Astrocyte (in vitro differentiated cells and primary cell): Measurements from ENCODE around the gene GET4. TPM values are rescaled to one million over a fixed set of nuclear protein-coding genes. Genes with fewer than 3 reads are reported as not detected.

Source experiments
- DNase-seq: peaks from one replicate; pipeline ENCODE4 v3.0.0-alpha.2; 2010; ENCODE audit warnings: low read depth
- FAIRE-seq: peaks from 2 replicates; lab custom pipeline; 2011; peaks lifted over from hg19 to GRCh38; lab: Jason Lieb, UNC
- H2AFZ ChIP-seq: 2 replicates; pipeline ENCODE4 v1.6.0; 2012; ENCODE audit warnings: low read depth, low read length, inconsistent platforms
- H3K27ac ChIP-seq: 2 replicates; pipeline ENCODE4 v1.5.1; 2011; ENCODE audit warnings: low read depth, low read length, inconsistent platforms
- H3K27me3 ChIP-seq: 2 replicates; pipeline ENCODE4 v1.6.0; 2011; ENCODE audit warnings: low read length, inconsistent platforms; ENCODE audit not compliant: insufficient read depth
- H3K36me3 ChIP-seq: 2 replicates; pipeline ENCODE4 v1.5.1; 2011; ENCODE audit warnings: low read length, inconsistent platforms; ENCODE audit not compliant: insufficient read depth
- H3K4me1 ChIP-seq: 2 replicates; pipeline ENCODE4 v1.5.1; 2011; ENCODE audit warnings: low read length, inconsistent platforms; ENCODE audit not compliant: insufficient read depth
- H3K4me2 ChIP-seq: 2 replicates; pipeline ENCODE4 v1.6.0; 2012; ENCODE audit warnings: low read length, inconsistent platforms
- H3K4me3 ChIP-seq: 2 replicates; pipeline ENCODE4 v1.5.1; 2011; ENCODE audit warnings: low read depth, mild to moderate bottlenecking, low read length, inconsistent platforms; ENCODE audit not compliant: insufficient read depth
- H3K79me2 ChIP-seq: 2 replicates; pipeline ENCODE4 v1.6.0; 2012; ENCODE audit warnings: mild to moderate bottlenecking, low read length, inconsistent platforms; ENCODE audit not compliant: insufficient read depth
- H3K9ac ChIP-seq: 2 replicates; pipeline ENCODE4 v1.6.0; 2012; ENCODE audit warnings: mild to moderate bottlenecking, low read length, inconsistent platforms
- H3K9me3 ChIP-seq: 2 replicates; pipeline ENCODE4 v1.5.1; 2012; ENCODE audit warnings: low read depth, mild to moderate bottlenecking, low read length, inconsistent platforms; ENCODE audit not compliant: insufficient read depth
- H4K20me1 ChIP-seq: 2 replicates; pipeline ENCODE4 v1.6.0; 2012; ENCODE audit warnings: low read length, inconsistent platforms; ENCODE audit not compliant: insufficient read depth
- H3K27ac Mint-ChIP-seq: one replicate; pipeline ENCODE4 v1.8.0; 2021; ENCODE audit warnings: mild to moderate bottlenecking, mixed read lengths; ENCODE audit not compliant: unreplicated experiment
- H3K27me3 Mint-ChIP-seq: one replicate; pipeline ENCODE4 v1.8.0; 2021; ENCODE audit warnings: low read depth, mixed read lengths; ENCODE audit not compliant: unreplicated experiment
- H3K36me3 Mint-ChIP-seq: one replicate; pipeline ENCODE4 v1.8.0; 2021; ENCODE audit warnings: low read depth, mixed read lengths; ENCODE audit not compliant: unreplicated experiment
- H3K4me1 Mint-ChIP-seq: one replicate; pipeline ENCODE4 v1.8.0; 2021; ENCODE audit warnings: low read depth, mixed read lengths; ENCODE audit not compliant: unreplicated experiment
- H3K4me3 Mint-ChIP-seq: one replicate; pipeline ENCODE4 v1.8.0; 2021; ENCODE audit warnings: mild to moderate bottlenecking, moderate library complexity, mixed read lengths; ENCODE audit not compliant: unreplicated experiment
- H3K9me3 Mint-ChIP-seq: one replicate; pipeline ENCODE4 v1.8.0; 2021; ENCODE audit warnings: mild to moderate bottlenecking, mixed read lengths; ENCODE audit not compliant: unreplicated experiment
- CTCF ChIP-seq: IDR thresholded peaks from 2 replicates; pipeline ENCODE4 v1.5.1; 2011; ENCODE audit warnings: low read depth, mild to moderate bottlenecking, inconsistent platforms, low read length, moderate library complexity; ENCODE audit not compliant: insufficient read depth
- EZH2 ChIP-seq: IDR thresholded peaks from 2 replicates; pipeline ENCODE4 v1.6.1; 2012; ENCODE audit warnings: mild to moderate bottlenecking, low read length, inconsistent platforms; ENCODE audit not compliant: insufficient read depth
- total RNA-seq: library from RNA; stranded (reverse); gene quantifications from 2 replicates; pipeline ENCODE4 v1.2.1, GENCODE V29; 2021

GET4 gene
- total RNA-seq, 1 donor from 2014 or later: 43.0 TPM

DNA sequence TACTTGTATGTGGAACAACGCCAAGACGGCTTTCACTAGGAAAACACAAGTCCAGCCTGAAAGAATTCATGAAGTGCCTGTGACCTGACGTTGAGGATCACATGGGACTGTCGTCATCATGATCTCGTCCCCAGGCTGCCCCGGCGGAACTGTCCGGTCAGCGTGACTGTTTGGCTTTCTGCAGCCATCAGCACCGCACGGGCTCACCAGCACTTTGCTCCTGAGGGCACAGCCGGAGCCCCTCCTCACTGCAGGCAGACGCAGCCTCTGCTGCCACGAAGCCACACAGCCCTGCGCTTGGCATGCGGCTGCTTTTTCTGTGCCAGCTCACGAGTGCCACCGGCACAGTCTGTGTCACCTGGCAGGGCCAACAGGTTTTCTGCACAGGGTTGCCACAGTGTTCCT lies 9.4 kb upstream of the GET4 start:
- no peaks in the 10 kb centered on the region for H3K4me1 Mint-ChIP-seq
- peaks cover 8% of the 10 kb centered on the region for H4K20me1 ChIP-seq
- peaks cover 25% of the 10 kb centered on the region for H3K36me3 Mint-ChIP-seq
- no peaks in the 10 kb centered on the region for H3K9me3 ChIP-seq
- H3K27me3 ChIP-seq: no peaks in the 10 kb centered on the region
- H3K36me3 ChIP-seq: peaks cover 27% of the 10 kb centered on the region
- FAIRE-seq: no peak
- TF ChIP-seq EZH2 (no peak), CTCF (no peak)
- H3K27ac Mint-ChIP-seq: no peak overlapping the region
- H3K9ac ChIP-seq: peak overlapping the region; percentile 55
- no peaks in the 10 kb centered on the region for H3K27me3 Mint-ChIP-seq
- peaks cover 14% of the 10 kb centered on the region for H3K79me2 ChIP-seq
- peak overlapping the region; percentile 25 for H3K4me2 ChIP-seq
- H3K27ac ChIP-seq: peak overlapping the region; percentile 68
- DNase-seq: peak; percentile 56
- no peaks in the 10 kb centered on the region for H3K9me3 Mint-ChIP-seq
- H3K4me3 ChIP-seq: no peak overlapping the region
- H2AFZ ChIP-seq: no peak overlapping the region
- H3K4me1 ChIP-seq: peaks cover 10% of the 10 kb centered on the region
- no peak overlapping the region for H3K4me3 Mint-ChIP-seq

DNA sequence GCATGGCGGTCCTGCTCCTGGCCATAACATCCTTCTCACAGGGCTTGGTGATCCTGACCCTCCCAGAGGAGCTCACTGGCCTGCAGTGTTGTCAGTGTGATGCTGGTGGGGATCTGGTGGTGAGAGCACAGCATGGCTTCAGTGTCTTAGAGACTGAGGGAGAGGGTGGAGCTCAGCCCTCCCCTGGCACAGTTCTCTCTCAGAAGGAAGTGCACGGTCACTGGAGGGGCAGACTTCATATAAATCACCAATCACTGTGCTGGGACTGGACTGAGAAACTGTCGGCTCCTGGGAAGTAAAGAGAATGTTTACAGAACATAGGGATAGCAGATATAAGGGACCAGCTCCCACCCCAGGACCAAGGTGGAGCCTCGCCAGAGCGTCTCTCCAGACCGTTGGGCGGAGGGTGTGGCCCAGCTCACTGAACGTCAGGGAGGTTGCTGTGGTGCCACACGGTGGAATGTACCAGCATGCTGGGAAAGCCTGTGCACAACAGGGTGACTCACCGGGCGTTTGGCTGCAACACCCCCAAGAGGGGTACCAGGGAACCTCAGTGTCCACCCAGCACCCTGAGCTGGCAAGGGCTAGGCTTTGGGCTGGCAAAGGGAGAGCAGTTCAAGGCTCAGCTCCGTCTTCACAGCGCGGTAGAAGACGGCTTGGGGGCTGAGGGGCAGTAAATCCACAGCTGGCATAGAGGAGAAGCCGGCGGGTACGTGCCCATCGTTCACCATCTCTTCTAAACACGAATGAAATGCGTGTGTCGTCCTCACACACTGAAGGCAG lies 8.8 kb upstream of the GET4 start:
- H3K4me2 ChIP-seq: peak overlapping the region; percentile 25
- H3K36me3 Mint-ChIP-seq: peaks cover 22% of the 10 kb centered on the region

More for the DNA sequence above, 8.8 kb upstream of the GET4 start:
- peaks cover 8% of the 10 kb centered on the region for H4K20me1 ChIP-seq
- Mint-ChIP-seq H3K27ac (no peak overlapping the region), H3K27me3 (no peaks in the 10 kb centered on the region), H3K4me1 (no peaks in the 10 kb centered on the region), H3K4me3 (peak overlapping the region; percentile 0), H3K9me3 (no peaks in the 10 kb centered on the region)
- peak; percentile 33 for DNase-seq
- no peaks in the 10 kb centered on the region for H3K27me3 ChIP-seq
- no peaks in the 10 kb centered on the region for H3K9me3 ChIP-seq
- H3K36me3 ChIP-seq: peaks cover 27% of the 10 kb centered on the region
- peak overlapping the region; percentile 68 for H3K27ac ChIP-seq
- TF ChIP-seq CTCF (no peak), EZH2 (no peak)
- H2AFZ ChIP-seq: no peak overlapping the region
- no peak overlapping the region for H3K4me3 ChIP-seq
- H3K4me1 ChIP-seq: peaks cover 10% of the 10 kb centered on the region
- no peak for FAIRE-seq
- peak overlapping the region; percentile 55 for H3K9ac ChIP-seq
- H3K79me2 ChIP-seq: peaks cover 14% of the 10 kb centered on the region
